HEK293 (cell line): ENCODE measurements around the gene TAOK3.

Experiments used
- CTCF ChIP-seq: fragments of 450-650 bp; formaldehyde crosslinking; IDR thresholded peaks from 2 replicates; pipeline ENCODE4 v1.5.1; 2016; ENCODE audit warnings: missing biosample characterization, missing genetic modification characterization
- GLI2 ChIP-seq: fragments of 450-650 bp; formaldehyde crosslinking; IDR thresholded peaks from 2 replicates; pipeline ENCODE4; 2017; ENCODE audit warnings: missing biosample characterization, missing genetic modification characterization, low read depth, borderline replicate concordance
- GLIS2 ChIP-seq: fragments of 450-650 bp; formaldehyde crosslinking; IDR thresholded peaks from 2 replicates; pipeline ENCODE4 v1.5.1; 2016; ENCODE audit warnings: missing biosample characterization, missing genetic modification characterization
- KLF16 ChIP-seq: fragments of 450-650 bp; formaldehyde crosslinking; IDR thresholded peaks from 2 replicates; pipeline ENCODE4 v1.5.1; 2017; ENCODE audit warnings: missing biosample characterization, missing genetic modification characterization
- KLF9 ChIP-seq: fragments of 450-650 bp; formaldehyde crosslinking; IDR thresholded peaks from 2 replicates; pipeline ENCODE4 v1.5.1; 2016; ENCODE audit warnings: missing biosample characterization, missing genetic modification characterization, low read depth
- PATZ1 ChIP-seq: fragments of 450-650 bp; formaldehyde crosslinking; IDR thresholded peaks from 2 replicates; pipeline ENCODE4 v1.5.1; 2016; ENCODE audit warnings: missing biosample characterization, missing genetic modification characterization
- SCRT2 ChIP-seq: fragments of 450-650 bp; formaldehyde crosslinking; IDR thresholded peaks from 2 replicates; pipeline ENCODE4 v1.5.1; 2016; ENCODE audit warnings: missing biosample characterization, missing genetic modification characterization
- ZBTB1 ChIP-seq: fragments of 450-650 bp; formaldehyde crosslinking; IDR thresholded peaks from 2 replicates; pipeline ENCODE4 v1.5.1; 2016; ENCODE audit warnings: missing biosample characterization, missing genetic modification characterization
- ZBTB11 ChIP-seq: fragments of 450-650 bp; formaldehyde crosslinking; conservative IDR thresholded peaks from 2 replicates; pipeline ENCODE4 v1.5.1; 2016; ENCODE audit warnings: low read depth, missing biosample characterization, missing genetic modification characterization
- ZBTB26 ChIP-seq: fragments of 450-650 bp; formaldehyde crosslinking; optimal IDR thresholded peaks from 2 replicates; pipeline ENCODE3; 2016; ENCODE audit warnings: missing biosample characterization, mild to moderate bottlenecking, missing genetic modification characterization
- ZBTB7A ChIP-seq: fragments of 450-650 bp; formaldehyde crosslinking; IDR thresholded peaks from 2 replicates; pipeline ENCODE4 v1.5.1; 2016; ENCODE audit warnings: low read depth, missing biosample characterization, missing genetic modification characterization
- ZFP69B ChIP-seq: fragments of 450-650 bp; formaldehyde crosslinking; IDR thresholded peaks from 2 replicates; pipeline ENCODE4 v1.5.1; 2016; ENCODE audit warnings: missing biosample characterization, missing genetic modification characterization
- ZNF10 ChIP-seq: fragments of 450-650 bp; formaldehyde crosslinking; IDR thresholded peaks from 2 replicates; pipeline ENCODE4 v1.5.1; 2017; ENCODE audit warnings: missing biosample characterization, missing genetic modification characterization
- ZNF157 ChIP-seq: fragments of 450-650 bp; formaldehyde crosslinking; IDR thresholded peaks from 2 replicates; pipeline ENCODE4 v1.5.1; 2016; ENCODE audit warnings: missing biosample characterization, missing genetic modification characterization
- ZNF169 ChIP-seq: fragments of 450-650 bp; formaldehyde crosslinking; IDR thresholded peaks from 2 replicates; pipeline ENCODE4 v1.5.1; 2016; ENCODE audit warnings: missing biosample characterization, missing genetic modification characterization
- ZNF2 ChIP-seq: fragments of 450-650 bp; formaldehyde crosslinking; IDR thresholded peaks from 2 replicates; pipeline ENCODE4 v1.5.1; 2016; ENCODE audit warnings: missing biosample characterization, missing genetic modification characterization
- ZNF214 ChIP-seq: fragments of 450-650 bp; formaldehyde crosslinking; IDR thresholded peaks from 2 replicates; pipeline ENCODE4 v1.5.1; 2017; ENCODE audit warnings: missing biosample characterization, mild to moderate bottlenecking, missing genetic modification characterization, borderline replicate concordance
- ZNF221 ChIP-seq: fragments of 450-650 bp; formaldehyde crosslinking; IDR thresholded peaks from 2 replicates; pipeline ENCODE4 v1.5.1; 2017; ENCODE audit warnings: missing biosample characterization, missing genetic modification characterization, borderline replicate concordance
- ZNF223 ChIP-seq: fragments of 450-650 bp; formaldehyde crosslinking; IDR thresholded peaks from 2 replicates; pipeline ENCODE4 v1.5.1; 2016; ENCODE audit warnings: missing biosample characterization, missing genetic modification characterization
- ZNF335 ChIP-seq: fragments of 450-650 bp; formaldehyde crosslinking; conservative IDR thresholded peaks from 2 replicates; pipeline ENCODE4 v1.5.1; 2016; ENCODE audit warnings: missing biosample characterization, missing genetic modification characterization
- ZNF362 ChIP-seq: fragments of 450-650 bp; formaldehyde crosslinking; IDR thresholded peaks from 2 replicates; pipeline ENCODE4 v1.5.1; 2016; ENCODE audit warnings: missing biosample characterization, missing genetic modification characterization
- ZNF404 ChIP-seq: fragments of 450-650 bp; formaldehyde crosslinking; IDR thresholded peaks from 2 replicates; pipeline ENCODE4 v1.5.1; 2017; ENCODE audit warnings: missing biosample characterization, missing genetic modification characterization
- ZNF510 ChIP-seq: fragments of 450-650 bp; formaldehyde crosslinking; IDR thresholded peaks from 2 replicates; pipeline ENCODE4 v1.5.1; 2018; ENCODE audit warnings: mild to moderate bottlenecking, missing genetic modification characterization, missing biosample characterization; ENCODE audit not compliant: insufficient replicate concordance
- ZNF529 ChIP-seq: fragments of 450-650 bp; formaldehyde crosslinking; IDR thresholded peaks from 2 replicates; pipeline ENCODE4 v1.5.1; 2017; ENCODE audit warnings: missing genetic modification characterization, missing biosample characterization; ENCODE audit not compliant: insufficient replicate concordance
- ZNF544 ChIP-seq: fragments of 450-650 bp; formaldehyde crosslinking; IDR thresholded peaks from 2 replicates; pipeline ENCODE4 v1.5.0; 2017; ENCODE audit warnings: missing biosample characterization, missing genetic modification characterization
- ZNF549 ChIP-seq: fragments of 450-650 bp; IDR thresholded peaks from 2 replicates; pipeline ENCODE4 v1.5.1; 2018; ENCODE audit warnings: missing biosample characterization, missing genetic modification characterization, mild to moderate bottlenecking, inconsistent platforms, moderate library complexity
- ZNF777 ChIP-seq: fragments of 450-650 bp; formaldehyde crosslinking; IDR thresholded peaks from 2 replicates; pipeline ENCODE4 v1.5.1; 2017; ENCODE audit warnings: missing biosample characterization, missing genetic modification characterization, borderline replicate concordance
- TF ChIP-seq, protein P1 (sequence below): fragments of 450-650 bp; formaldehyde crosslinking; IDR thresholded peaks from 2 replicates; pipeline ENCODE4 v1.5.1; 2017; ENCODE audit warnings: missing biosample characterization, missing genetic modification characterization

TAOK3 gene

DNA sequence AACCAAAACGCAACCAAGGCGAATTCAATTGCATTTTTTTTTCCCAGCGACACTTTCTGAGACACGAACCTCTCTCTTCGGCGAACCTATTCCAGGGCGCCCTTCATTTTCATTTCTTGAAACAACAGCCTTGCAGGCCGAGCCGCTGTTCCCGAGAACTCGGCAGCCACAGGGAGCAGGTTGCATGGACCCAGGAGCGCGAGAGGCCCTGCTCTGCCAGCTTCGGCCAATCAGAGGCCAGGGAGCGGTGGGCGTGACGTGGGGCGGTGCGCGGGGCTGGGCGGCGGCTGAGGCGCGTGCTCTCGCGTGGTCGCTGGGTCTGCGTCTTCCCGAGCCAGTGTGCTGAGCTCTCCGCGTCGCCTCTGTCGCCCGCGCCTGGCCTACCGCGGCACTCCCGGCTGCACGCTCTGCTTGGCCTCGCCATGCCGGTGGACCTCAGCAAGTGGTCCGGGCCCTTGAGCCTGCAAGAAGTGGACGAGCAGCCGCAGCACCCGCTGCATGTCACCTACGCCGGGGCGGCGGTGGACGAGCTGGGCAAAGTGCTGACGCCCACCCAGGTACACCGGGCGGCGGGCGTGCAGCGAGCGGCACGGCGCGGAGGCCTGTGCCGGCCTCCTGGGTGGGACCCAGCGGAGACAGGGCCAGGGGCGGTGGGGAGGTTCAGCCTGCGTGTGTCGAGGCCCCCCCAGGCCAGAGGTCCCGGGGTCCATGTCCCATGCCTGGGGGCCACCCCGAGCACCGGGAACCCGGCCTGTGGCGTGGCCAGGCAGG is 236.7 kb downstream of the TAOK3 start, which contains the start of gene PEBP1 (continued):
- no peak for TF ChIP-seq ZBTB7A (tag by site-specific recombination)
- no peak for TF ChIP-seq ZNF404
- no peak; the same call in 1 of the 2 replicates for TF ChIP-seq ZNF10
- no peak for TF ChIP-seq ZNF510 (tag by site-specific recombination)
- TF ChIP-seq ZNF544 (tag by site-specific recombination) = no peak
- TF ChIP-seq ZNF223 (tag by site-specific recombination) = no peak
- peak; percentile 72 for TF ChIP-seq CTCF (tag by site-specific recombination)
- no peak for TF ChIP-seq ZNF529 (tag by site-specific recombination)
- no peak for TF ChIP-seq ZNF169
- TF ChIP-seq GLI2 (tag by site-specific recombination) = no peak
- TF ChIP-seq ZNF335 = peak; percentile 96
- TF ChIP-seq KLF9 (tag by site-specific recombination) = peak; percentile 99
- TF ChIP-seq PATZ1 = peak; percentile 51; the same call in 1 of the 2 replicates
- TF ChIP-seq ZBTB11 (tag by site-specific recombination) = peak; percentile 35; the same call in 1 of the 2 replicates
- TF ChIP-seq ZNF214 (tag by site-specific recombination) = no peak
- no peak for TF ChIP-seq ZNF549 (tag by site-specific recombination)
- no peak for TF ChIP-seq ZNF157 (tag by site-specific recombination)
- TF ChIP-seq ZNF362 = 0 out of 2 replicates have a peak, but pooled peaks have one; percentile 0
- TF ChIP-seq, protein P1, sequence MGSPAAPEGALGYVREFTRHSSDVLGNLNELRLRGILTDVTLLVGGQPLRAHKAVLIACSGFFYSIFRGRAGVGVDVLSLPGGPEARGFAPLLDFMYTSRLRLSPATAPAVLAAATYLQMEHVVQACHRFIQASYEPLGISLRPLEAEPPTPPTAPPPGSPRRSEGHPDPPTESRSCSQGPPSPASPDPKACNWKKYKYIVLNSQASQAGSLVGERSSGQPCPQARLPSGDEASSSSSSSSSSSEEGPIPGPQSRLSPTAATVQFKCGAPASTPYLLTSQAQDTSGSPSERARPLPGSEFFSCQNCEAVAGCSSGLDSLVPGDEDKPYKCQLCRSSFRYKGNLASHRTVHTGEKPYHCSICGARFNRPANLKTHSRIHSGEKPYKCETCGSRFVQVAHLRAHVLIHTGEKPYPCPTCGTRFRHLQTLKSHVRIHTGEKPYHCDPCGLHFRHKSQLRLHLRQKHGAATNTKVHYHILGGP (tag by site-specific recombination) = no peak
- peak; percentile 97 for TF ChIP-seq KLF16 (tag by site-specific recombination)
- TF ChIP-seq GLIS2 (tag by site-specific recombination) = peak; percentile 68
- TF ChIP-seq ZNF777 (tag by site-specific recombination) = peak; percentile 47; the same call in 1 of the 2 replicates
- TF ChIP-seq ZBTB26 (tag by site-specific recombination) = peak; percentile 100
- TF ChIP-seq ZNF221 = no peak
- TF ChIP-seq SCRT2 (tag by site-specific recombination) = no peak; the same call in 1 of the 2 replicates
- TF ChIP-seq ZNF2 (tag by site-specific recombination) = peak; percentile 92
- TF ChIP-seq ZBTB1 (tag by site-specific recombination) = no peak
- peak; percentile 78 for TF ChIP-seq ZFP69B (tag by site-specific recombination)
